Ectodermal cell (in vitro differentiated cells): ENCODE measurements around the gene RACK1.

ENCODE experiments used
- H3K27ac ChIP-seq: 2 replicates; pipeline ENCODE4 v1.7.0; 2013; ENCODE audit warnings: mild to moderate bottlenecking, low read depth, low read length; ENCODE audit not compliant: insufficient read depth, poor library complexity, severe bottlenecking
- H3K27me3 ChIP-seq: 2 replicates; pipeline ENCODE4 v1.7.0; 2013; ENCODE audit warnings: mild to moderate bottlenecking, low read length; ENCODE audit not compliant: insufficient read depth, control insufficient read depth, poor library complexity, severe bottlenecking
- H3K36me3 ChIP-seq: one replicate; pipeline ENCODE4 v1.7.0; 2013; ENCODE audit warnings: low read length; ENCODE audit not compliant: control insufficient read depth, insufficient read depth
- H3K4me1 ChIP-seq: one replicate; pipeline ENCODE4 v1.7.0; 2013; ENCODE audit warnings: low read length; ENCODE audit not compliant: control insufficient read depth, insufficient read depth
- H3K4me3 ChIP-seq: 2 replicates; pipeline ENCODE4 v1.7.0; 2013; ENCODE audit warnings: low read depth, low read length, control low read depth; ENCODE audit not compliant: insufficient read depth
- H3K9me3 ChIP-seq: 2 replicates; pipeline ENCODE4 v1.7.0; 2013; ENCODE audit warnings: mild to moderate bottlenecking, low read length, moderate library complexity; ENCODE audit not compliant: control insufficient read depth
- WGBS, 2 experiments: methylation state at CpG; one replicate each; pipeline ENCODE4 v1.1.7; 2013; ENCODE audit warnings: missing lambda C conversion rate in 2 of 2; 5-methylcytosine and 5-hydroxymethylcytosine counted together

The RACK1 gene

DNA sequence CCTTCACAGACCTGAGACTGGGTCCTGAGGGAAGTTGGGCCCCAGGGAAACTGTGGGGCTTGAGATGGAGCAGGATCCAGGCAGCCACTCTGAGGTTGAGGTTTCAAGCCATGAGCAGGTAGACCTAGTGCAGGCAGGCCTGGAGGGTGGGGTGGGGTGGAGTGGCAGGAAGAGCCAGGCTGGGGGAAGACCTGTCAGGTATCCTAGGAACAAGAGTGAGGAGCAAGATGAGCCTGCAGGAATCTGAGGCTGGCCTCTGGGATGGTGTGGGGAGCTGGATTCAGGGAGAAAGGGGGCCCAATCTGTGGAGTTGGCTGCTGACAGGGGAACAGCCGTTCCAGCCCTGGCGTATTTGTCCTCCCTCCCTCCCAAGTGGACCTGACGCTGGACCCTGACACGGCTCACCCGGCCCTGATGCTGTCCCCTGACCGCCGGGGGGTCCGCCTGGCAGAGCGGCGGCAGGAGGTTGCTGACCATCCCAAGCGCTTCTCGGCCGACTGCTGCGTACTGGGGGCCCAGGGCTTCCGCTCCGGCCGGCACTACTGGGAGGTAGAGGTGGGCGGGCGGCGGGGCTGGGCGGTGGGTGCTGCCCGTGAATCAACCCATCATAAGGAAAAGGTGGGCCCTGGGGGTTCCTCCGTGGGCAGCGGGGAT is 9.8 kb downstream of the RACK1 start:
- H3K27ac ChIP-seq = no peak overlapping the region
- H3K36me3 ChIP-seq = peaks cover 51% of the 10 kb centered on the region
- WGBS, 2 experiments = 93% methylated on average over 24 of the region's 24 CpGs
- H3K4me1 ChIP-seq = no peaks in the 10 kb centered on the region
- no peak overlapping the region for H3K4me3 ChIP-seq
- no peaks in the 10 kb centered on the region for H3K27me3 ChIP-seq
- no peaks in the 10 kb centered on the region for H3K9me3 ChIP-seq

GRCh38 chr5:181233088-181233800 is 10.5 kb downstream of the RACK1 start:
- no peak overlapping the region for H3K27ac ChIP-seq
- no peak overlapping the region for H3K4me3 ChIP-seq
- WGBS, 2 experiments = 93% methylated on average over 16 of the region's 16 CpGs
- H3K27me3 ChIP-seq = no peaks in the 10 kb centered on the region
- H3K4me1 ChIP-seq = no peaks in the 10 kb centered on the region
- H3K9me3 ChIP-seq = no peaks in the 10 kb centered on the region
- peaks cover 44% of the 10 kb centered on the region for H3K36me3 ChIP-seq

DNA sequence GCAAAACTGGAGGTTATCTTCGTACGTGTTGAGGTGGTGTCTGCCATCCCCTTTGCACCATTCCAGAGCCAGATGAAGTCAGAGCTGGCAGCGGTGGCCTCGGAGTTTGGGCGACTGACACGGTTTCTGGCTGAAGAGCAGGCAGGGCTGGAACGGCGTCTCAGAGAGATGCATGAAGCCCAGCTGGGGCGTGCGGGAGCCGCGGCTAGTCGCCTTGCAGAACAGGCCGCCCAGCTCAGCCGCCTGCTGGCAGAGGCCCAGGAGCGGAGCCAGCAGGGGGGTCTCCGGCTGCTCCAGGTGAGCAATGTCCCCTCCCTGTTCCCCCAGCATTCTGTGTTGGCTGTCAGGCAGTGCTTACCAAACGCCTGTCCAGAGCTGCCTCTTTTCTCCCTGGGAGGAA is 11.1 kb downstream of the RACK1 start:
- H3K27ac ChIP-seq = no peak overlapping the region
- H3K4me1 ChIP-seq = no peaks in the 10 kb centered on the region
- peaks cover 39% of the 10 kb centered on the region for H3K36me3 ChIP-seq
- WGBS, 2 experiments = 93 to 95% methylated on average over 18 of the region's 18 CpGs
- H3K4me3 ChIP-seq = no peak overlapping the region
- H3K27me3 ChIP-seq = no peaks in the 10 kb centered on the region
- no peaks in the 10 kb centered on the region for H3K9me3 ChIP-seq

DNA sequence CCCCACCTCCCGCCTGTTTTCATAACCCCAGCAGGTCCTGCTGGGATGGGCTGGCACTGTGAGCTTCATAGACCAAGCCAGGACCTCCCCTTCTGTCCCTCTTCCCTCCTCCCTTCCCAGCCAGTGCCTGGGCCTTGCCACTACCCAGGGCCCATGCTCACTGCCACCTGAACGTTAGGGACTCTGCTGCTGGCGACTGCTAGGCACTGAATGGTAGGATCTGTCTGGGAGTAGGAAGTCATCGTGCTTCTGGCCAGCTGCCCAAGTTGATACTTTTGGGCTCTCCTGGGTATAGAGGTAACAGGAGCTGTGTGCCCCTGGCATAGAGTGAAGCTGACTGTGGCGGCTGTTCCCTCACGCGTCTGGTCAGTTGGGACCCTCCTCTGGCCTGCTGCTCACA is 12.3 kb downstream of the RACK1 start:
- H3K4me1 ChIP-seq = no peaks in the 10 kb centered on the region
- H3K9me3 ChIP-seq = no peaks in the 10 kb centered on the region
- H3K27me3 ChIP-seq = no peaks in the 10 kb centered on the region
- 92 to 94% methylated on average over 7 of the region's 7 CpGs for WGBS, 2 experiments
- H3K36me3 ChIP-seq = peaks cover 30% of the 10 kb centered on the region
- H3K27ac ChIP-seq = no peak overlapping the region
- H3K4me3 ChIP-seq = no peak overlapping the region

DNA sequence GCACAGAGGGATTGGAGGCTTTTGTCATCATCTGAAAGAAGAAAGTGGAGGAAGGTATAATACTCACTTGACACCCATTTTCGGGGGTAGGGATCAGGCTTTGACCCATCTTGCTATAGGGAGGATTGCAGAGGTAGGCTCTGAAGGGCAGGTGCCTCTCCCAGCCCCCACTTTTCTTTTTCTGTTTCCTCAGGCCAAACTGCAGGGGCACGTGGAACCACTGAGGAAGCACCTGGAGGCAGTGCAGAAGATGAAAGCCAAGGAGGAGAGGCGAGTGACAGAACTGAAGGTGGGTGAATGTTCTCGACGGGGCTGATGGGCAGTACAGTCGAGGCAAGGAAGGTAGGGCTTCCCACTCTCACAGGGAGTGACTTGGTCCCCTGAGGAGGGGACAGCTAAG is 13.2 kb downstream of the RACK1 start:
- no peak overlapping the region for H3K4me3 ChIP-seq
- H3K9me3 ChIP-seq = no peaks in the 10 kb centered on the region
- H3K27ac ChIP-seq = no peak overlapping the region
- no peaks in the 10 kb centered on the region for H3K4me1 ChIP-seq
- WGBS, 2 experiments = 92 to 95% methylated on average over 6 of the region's 6 CpGs
- H3K36me3 ChIP-seq = peaks cover 22% of the 10 kb centered on the region
- H3K27me3 ChIP-seq = no peaks in the 10 kb centered on the region

DNA sequence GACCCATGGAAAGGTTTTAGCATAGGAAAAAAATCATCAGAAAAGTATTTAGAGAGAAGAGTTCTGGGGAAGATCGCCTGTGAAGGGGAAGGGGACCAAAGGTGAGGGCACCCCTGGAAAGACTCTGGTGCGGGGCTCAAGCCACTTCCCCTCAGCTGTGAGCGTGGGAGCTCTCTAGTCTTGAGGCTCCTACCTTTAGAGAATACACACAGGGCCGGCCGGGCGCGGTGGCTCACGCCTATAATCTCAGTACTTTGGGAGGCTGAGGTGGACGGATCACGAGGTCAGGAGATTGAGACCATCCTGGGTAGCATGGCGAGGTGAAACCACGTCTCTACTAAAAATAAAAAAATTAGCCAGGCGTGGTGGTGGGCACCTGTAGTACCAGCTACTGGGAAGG is 13.7 kb downstream of the RACK1 start:
- WGBS, 2 experiments = 93 to 94% methylated on average over 13 of the region's 13 CpGs
- Histone ChIP-seq H3K27ac (no peak overlapping the region), H3K4me3 (no peak overlapping the region), H3K4me1 (no peaks in the 10 kb centered on the region), H3K9me3 (no peaks in the 10 kb centered on the region), H3K27me3 (no peaks in the 10 kb centered on the region), H3K36me3 (peaks cover 22% of the 10 kb centered on the region)

DNA sequence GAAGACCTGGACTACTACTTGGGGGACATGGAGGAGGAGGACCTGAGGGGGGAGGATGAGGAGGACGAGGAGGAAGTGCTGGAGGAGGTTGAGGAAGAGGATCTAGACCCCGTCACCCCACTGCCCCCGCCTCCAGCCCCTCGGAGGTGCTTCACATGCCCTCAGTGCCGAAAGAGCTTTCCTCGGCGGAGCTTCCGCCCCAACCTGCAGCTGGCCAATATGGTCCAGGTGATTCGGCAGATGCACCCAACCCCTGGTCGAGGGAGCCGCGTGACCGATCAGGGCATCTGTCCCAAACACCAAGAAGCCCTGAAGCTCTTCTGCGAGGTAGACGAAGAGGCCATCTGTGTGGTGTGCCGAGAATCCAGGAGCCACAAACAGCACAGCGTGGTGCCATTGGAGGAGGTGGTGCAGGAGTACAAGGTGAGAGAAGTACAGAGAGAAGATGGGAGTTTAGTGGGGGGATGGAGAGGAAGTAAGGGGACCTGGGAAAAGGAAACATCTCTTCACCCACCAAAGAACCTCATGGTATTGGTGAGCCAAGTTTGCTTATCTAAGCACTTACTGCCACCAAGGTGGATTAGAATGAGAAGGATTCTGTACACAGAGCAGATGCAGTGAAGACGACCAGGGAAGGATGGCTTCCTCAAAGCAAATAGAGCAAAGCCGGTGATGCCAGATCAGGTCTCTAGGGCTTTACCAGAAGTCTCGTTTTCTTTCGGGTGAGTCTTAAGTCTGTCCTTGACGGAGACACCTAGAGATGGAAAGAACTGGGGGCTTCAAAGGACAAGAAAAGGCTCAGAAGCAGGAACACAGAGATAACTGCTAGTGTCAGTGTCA is 19.1 kb downstream of the RACK1 start:
- peak overlapping the region; percentile 82 for H3K4me3 ChIP-seq
- H3K27ac ChIP-seq = peak overlapping the region; percentile 79
- no peaks in the 10 kb centered on the region for H3K9me3 ChIP-seq
- peaks cover 4% of the 10 kb centered on the region for H3K36me3 ChIP-seq
- peaks cover 4% of the 10 kb centered on the region for H3K4me1 ChIP-seq
- WGBS, 2 experiments = 90 to 91% methylated on average over 22 of the region's 22 CpGs
- H3K27me3 ChIP-seq = no peaks in the 10 kb centered on the region

- Histone ChIP-seq H3K4me1 (peaks cover 4% of the 10 kb centered on the region), H3K27me3 (no peaks in the 10 kb centered on the region), H3K9me3 (no peaks in the 10 kb centered on the region), H3K36me3 (peaks cover 3% of the 10 kb centered on the region), H3K4me3 (peak overlapping the region; percentile 82), H3K27ac (peak overlapping the region; percentile 79)
- WGBS, 2 experiments = 4% methylated on average over 31 of the region's 31 CpGs
These were observed 19.8 kb downstream of the RACK1 start for GRCh38 chr5:181223729-181224389.

DNA sequence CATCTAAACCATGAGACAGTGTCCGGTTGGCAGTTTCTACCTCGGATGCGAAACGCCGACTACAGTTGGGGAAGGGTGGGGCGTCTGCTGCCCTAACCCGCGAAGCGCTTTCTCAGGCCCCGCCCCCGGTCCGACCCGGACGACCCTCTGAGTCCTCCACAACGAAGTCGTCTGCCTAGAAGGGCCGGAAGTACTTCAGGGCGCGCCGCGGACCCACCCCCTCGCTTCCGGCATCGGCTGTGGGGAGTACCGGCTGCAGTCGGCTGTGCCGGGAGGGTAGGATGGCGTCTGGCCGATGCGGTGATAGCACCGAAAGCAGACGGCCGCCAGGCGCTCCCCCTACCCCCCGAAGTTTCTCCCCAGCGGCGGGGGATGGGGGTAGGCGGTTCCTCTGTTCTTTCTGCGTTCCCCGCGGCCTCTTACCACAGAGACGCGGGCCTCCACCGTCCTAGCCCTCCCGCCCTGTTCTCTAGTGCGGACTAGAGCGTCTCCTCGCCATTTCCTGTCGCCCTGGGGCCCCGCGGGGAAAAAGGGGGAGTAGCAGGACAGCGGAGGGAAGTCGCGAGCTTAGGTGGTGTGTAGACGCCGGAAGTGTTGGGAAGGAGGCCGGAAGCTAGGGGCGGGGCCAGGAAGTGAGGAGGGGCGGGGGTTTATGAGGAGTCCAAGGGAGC is 20.5 kb downstream of the RACK1 start, which contains the start of gene TRIM41:
TRIM41 (plus strand) TSS at position 224 of the 671 bp plus-strand sequence. CDS start 719 bp downstream, outside the sequence.
- Histone ChIP-seq H3K9me3 (no peaks in the 10 kb centered on the region), H3K36me3 (peaks cover 3% of the 10 kb centered on the region), H3K27ac (peak within 1 kb of the TSS; percentile 79), H3K27me3 (no peaks in the 10 kb centered on the region), H3K4me3 (peak within 1 kb of the TSS; percentile 82), H3K4me1 (peaks cover 4% of the 10 kb centered on the region)
- 0% methylated on average over 59 of the region's 59 CpGs for WGBS, 2 experiments
